GM10248 (cell line): ENCODE results near the gene VAC14.
A peak's percentile ranks its signal among the peaks of the same experiment; 100 is the strongest.

Experiments
- CTCF ChIA-PET: fragments of 300-600 bp; sonication (Branson Sonifier 250); formaldehyde crosslinking; extraction: SDS; loops from one replicate; lab custom pipeline; 2021; ENCODE audit warnings: antibody characterized with exemption; lab: Yijun Ruan, JAX
- POLR2A ChIA-PET: fragments of 350-650 bp; sonication (Branson Sonifier 250); formaldehyde crosslinking; extraction: SDS; loops from one replicate; lab custom pipeline; 2020; ENCODE audit warnings: antibody characterized with exemption; lab: Yijun Ruan, JAX
- DNase-seq: peaks from one replicate; pipeline ENCODE4 v3.0.0; 2012; ENCODE audit errors: extremely low spot score
- CTCF ChIP-seq: IDR thresholded peaks from 2 replicates; pipeline ENCODE4 v1.5.1; 2012; ENCODE audit warnings: mild to moderate bottlenecking, low read depth; ENCODE audit errors: extremely low read depth, missing control alignments, control extremely low read depth

The VAC14 gene

GRCh38 chr16:70656712-70657263 lies 144.2 kb downstream of the VAC14 start:
- POLR2A ChIA-PET, result no interaction called here
- no peak for TF ChIP-seq CTCF
- CTCF ChIA-PET, result no interaction called here
- DNase-seq, result no peak

GRCh38 chr16:70656065-70656711 lies 144.8 kb downstream of the VAC14 start:
- POLR2A ChIA-PET, result no interaction called here

GRCh38 chr16:70653809-70654771 lies 146.9 kb downstream of the VAC14 start:
- POLR2A ChIA-PET, result no interaction called here
- peak; percentile 79 for DNase-seq
- CTCF ChIA-PET, result interaction anchor here (0.7 to 4.5 kb wide), 30 partner anchors 8 to 945 kb away, joined by 3 to 32 read pairs (median 4); partner anchors contain the start of genes AARS1, DDX19A and DDX19B
- TF ChIP-seq CTCF, result peak; percentile 84

More at GRCh38 chr16:70656065-70656711, 144.8 kb downstream of the VAC14 start:
- TF ChIP-seq CTCF, result no peak
- DNase-seq, result no peak
- CTCF ChIA-PET, result interaction anchor here (2.1 kb wide), 1 partner anchor 24 kb away, joined by 7 read pairs; no protein-coding TSS in a partner anchor

- ChIA-PET CTCF (interaction anchor here (0.7 to 4.5 kb wide), 28 partner anchors 9 to 501 kb away, joined by 3 to 32 read pairs (median 4); partner anchors contain the start of gene DDX19B), POLR2A (interaction anchor here (0.6 kb wide), 1 partner anchor 132 kb away, joined by 5 read pairs; no protein-coding TSS in a partner anchor)
- no peak for TF ChIP-seq CTCF
- no peak for DNase-seq
These were observed 147.6 kb downstream of the VAC14 start for GRCh38 chr16:70653406-70653805.

GRCh38 chr16:70652322-70652721 lies 148.6 kb downstream of the VAC14 start:
- DNase-seq, result no peak
- TF ChIP-seq CTCF, result no peak
- POLR2A ChIA-PET, result no interaction called here
- CTCF ChIA-PET, result interaction anchor here (1.1 to 4.5 kb wide), 10 partner anchors 8 to 500 kb away, joined by 3 to 32 read pairs (median 6); partner anchors contain the start of gene DDX19B

GRCh38 chr16:70651524-70651923 lies 149.4 kb downstream of the VAC14 start:
- POLR2A ChIA-PET, result no interaction called here
- no peak for TF ChIP-seq CTCF
- no peak for DNase-seq
- CTCF ChIA-PET, result interaction anchor here (1.4 to 4.5 kb wide), 3 partner anchors 8 to 320 kb away, joined by 5 to 32 read pairs (median 7); no protein-coding TSS in a partner anchor
